Fibroblast of mammary gland (primary cell): ENCODE data around the gene AGAP1.

Source experiments
- DNase-seq: peaks from one replicate; pipeline ENCODE4 v3.0.0-alpha.2; 2010; ENCODE audit warnings: low read depth
- H3K4me3 ChIP-seq: 2 replicates; pipeline ENCODE4 v1.5.1; 2011; ENCODE audit warnings: low read depth, mild to moderate bottlenecking, low read length, moderate library complexity; ENCODE audit not compliant: control insufficient read depth
- TF ChIP-seq, protein P1 (sequence below): conservative IDR thresholded peaks from 2 replicates; pipeline ENCODE4 v1.5.1; 2011; ENCODE audit warnings: low read depth, low read length, inconsistent platforms; ENCODE audit not compliant: control insufficient read depth, insufficient read depth

Gene AGAP1

DNA sequence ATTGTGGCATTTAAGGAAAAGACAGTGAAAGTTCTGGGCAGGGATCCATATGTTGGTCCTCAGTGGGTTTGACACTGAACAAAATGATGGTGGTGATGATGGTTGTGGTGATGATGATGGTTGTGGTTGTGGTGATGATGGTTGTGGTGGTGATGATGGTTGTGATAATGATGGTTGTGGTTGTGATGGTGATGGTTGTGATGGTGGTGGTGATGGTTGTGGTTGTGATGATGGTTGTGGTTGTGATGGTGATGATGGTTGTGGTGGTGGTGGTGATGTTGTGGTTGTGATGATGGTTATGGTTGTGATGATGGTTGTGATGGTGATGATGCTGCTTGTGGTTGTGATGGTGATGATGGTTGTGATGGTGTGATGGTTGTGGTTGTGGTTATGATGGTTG lies 308.7 kb downstream of the AGAP1 start:
- DNase-seq: no peak
- H3K4me3 ChIP-seq: no peak overlapping the region

DNA sequence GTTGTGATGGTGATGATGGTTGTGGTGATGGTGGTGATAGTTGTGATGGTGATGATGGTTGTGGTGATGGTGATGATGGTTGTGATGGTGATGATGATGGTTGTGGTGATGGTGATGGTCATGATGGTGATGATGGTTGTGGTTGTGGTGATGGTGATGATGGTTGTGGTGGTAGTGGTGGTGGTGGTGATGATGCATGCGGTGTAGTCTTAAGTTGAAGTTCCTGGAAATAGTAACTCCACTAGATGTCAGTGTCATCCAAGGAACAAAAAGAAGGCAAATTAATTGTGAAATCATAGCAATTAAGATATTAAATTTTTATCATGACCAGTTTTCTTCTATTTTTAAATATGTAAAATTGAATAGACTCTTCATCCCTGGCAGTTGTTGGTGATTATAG lies 309.2 kb downstream of the AGAP1 start:
- TF ChIP-seq, protein P1, sequence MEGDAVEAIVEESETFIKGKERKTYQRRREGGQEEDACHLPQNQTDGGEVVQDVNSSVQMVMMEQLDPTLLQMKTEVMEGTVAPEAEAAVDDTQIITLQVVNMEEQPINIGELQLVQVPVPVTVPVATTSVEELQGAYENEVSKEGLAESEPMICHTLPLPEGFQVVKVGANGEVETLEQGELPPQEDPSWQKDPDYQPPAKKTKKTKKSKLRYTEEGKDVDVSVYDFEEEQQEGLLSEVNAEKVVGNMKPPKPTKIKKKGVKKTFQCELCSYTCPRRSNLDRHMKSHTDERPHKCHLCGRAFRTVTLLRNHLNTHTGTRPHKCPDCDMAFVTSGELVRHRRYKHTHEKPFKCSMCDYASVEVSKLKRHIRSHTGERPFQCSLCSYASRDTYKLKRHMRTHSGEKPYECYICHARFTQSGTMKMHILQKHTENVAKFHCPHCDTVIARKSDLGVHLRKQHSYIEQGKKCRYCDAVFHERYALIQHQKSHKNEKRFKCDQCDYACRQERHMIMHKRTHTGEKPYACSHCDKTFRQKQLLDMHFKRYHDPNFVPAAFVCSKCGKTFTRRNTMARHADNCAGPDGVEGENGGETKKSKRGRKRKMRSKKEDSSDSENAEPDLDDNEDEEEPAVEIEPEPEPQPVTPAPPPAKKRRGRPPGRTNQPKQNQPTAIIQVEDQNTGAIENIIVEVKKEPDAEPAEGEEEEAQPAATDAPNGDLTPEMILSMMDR: peak; percentile 12
- H3K4me3 ChIP-seq: no peak overlapping the region
- peak; percentile 29 for DNase-seq

More for the DNA sequence above, 308.7 kb downstream of the AGAP1 start:
- TF ChIP-seq, protein P1: no peak

DNA sequence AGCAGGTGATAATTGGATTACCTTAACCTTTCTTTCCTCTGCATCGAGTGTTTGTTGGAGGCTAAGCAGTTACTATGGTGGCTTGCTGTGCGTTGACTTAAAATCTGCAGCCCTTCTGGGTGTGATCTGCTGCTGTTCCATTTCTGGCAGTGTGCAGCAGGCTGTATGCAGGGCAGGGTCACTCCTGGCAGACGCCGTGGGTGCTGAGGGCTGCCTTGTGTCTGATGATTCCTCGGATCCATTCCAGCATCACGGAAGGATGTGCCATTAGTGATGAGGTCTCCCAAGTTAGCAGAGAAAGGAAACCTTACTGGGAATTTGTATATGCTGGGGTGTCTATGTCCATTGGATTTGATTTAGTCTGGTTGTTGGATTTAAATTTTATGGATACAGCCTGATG lies 310.8 kb downstream of the AGAP1 start:
- no peak for DNase-seq
- TF ChIP-seq, protein P1: no peak
- no peak overlapping the region for H3K4me3 ChIP-seq

DNA sequence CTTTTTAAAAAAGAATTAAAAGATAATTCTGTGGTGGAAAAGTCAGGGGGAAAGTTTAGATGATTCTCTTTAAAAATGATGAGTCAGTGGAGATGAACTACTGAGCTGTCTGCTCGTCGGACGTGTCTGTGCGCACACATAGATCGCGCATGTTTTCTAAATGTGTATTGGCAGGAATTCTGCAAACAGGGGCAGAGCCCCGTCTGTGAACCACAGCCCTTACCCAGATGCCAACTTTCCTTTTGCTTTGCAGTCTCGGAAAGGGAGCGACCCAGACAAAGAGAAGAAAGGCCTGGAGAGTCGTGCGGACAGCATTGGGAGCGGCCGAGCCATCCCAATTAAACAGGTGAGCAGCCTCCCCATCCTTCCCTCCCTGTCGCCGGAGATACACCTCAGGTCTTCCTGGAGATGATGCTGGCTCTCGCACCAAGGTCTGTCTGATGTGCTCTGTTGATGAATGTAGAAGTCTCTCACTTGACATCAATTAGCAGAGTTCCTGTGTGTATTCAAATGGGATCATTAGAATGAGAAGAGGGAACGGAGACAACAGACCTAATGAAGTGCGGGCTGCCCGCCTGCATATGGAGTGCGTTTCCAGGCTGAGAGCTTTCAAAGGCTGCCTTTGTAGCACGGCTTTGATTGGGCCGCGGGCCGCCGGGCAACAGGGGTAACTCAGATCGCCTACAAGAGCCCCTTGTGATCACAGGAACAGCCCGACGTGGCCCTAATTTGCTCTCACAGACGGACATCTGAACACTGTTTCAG lies 313.3 kb downstream of the AGAP1 start:
- TF ChIP-seq, protein P1: no peak
- no peak overlapping the region for H3K4me3 ChIP-seq

DNA sequence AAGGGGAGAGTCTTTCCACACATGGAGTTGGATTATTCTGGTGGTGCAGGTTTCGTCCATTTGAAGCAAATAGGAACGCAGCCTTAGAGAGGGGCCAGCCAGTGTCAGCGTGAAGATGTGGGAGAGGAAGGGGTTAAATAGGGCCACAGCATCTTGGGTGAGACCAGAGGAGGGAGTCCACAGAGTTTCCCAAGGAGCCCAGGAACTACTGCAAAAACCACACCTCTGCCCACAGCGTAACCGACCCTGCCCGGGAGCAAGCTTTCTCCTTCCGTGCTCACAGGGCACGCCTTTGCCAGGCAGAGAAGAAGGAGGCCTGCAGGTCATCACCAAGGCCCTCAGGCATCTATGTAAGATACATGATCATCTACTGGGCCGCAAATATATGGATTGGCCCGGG lies 314.5 kb downstream of the AGAP1 start:
- no peak for DNase-seq
- no peak overlapping the region for H3K4me3 ChIP-seq
- TF ChIP-seq, protein P1: no peak

More for the DNA sequence above, 313.3 kb downstream of the AGAP1 start:
- no peak for DNase-seq

DNA sequence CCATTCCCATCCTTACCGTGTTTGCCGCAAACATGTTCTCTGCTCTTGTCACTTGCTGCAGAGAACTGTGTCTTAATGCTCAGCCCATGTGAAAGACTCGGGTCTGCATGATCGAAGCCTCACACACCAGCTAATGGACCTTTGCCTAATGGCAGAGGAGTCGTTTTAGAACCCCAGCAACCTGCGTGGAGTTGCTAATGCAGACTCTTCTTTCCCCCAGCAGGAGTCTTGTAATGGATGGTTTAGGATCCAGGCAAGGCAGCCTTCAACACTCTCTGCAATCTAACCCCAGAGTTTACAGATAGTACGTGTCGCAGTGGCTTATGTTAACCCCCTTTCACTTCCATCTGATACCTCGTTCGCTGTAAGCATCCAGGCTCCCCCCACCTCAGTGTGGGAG lies 316.4 kb downstream of the AGAP1 start:
- no peak for DNase-seq
- TF ChIP-seq, protein P1: no peak
- no peak overlapping the region for H3K4me3 ChIP-seq
